Parathyroid adenoma (tissue), 2 donors: ENCODE measurements around the gene TOM1.

Source experiments
- H2AFZ ChIP-seq: fragments of 300-600 bp; sonication (generic); one replicate; pipeline ENCODE4 v1.7.0; 2017; ENCODE audit warnings: antibody characterized with exemption, mild to moderate bottlenecking
- H3K27ac ChIP-seq: fragments of 300-600 bp; sonication (generic); one replicate; pipeline ENCODE4 v1.7.0; 2017
- H3K27me3 ChIP-seq: fragments of 300-600 bp; sonication (generic); one replicate; pipeline ENCODE4 v1.7.0; 2017; ENCODE audit warnings: low read length; ENCODE audit not compliant: control insufficient read depth, insufficient read depth
- H3K36me3 ChIP-seq: fragments of 300-600 bp; sonication (generic); one replicate; pipeline ENCODE4 v1.7.0; 2017; ENCODE audit warnings: low read length; ENCODE audit not compliant: control insufficient read depth, insufficient read depth
- H3K4me1 ChIP-seq: fragments of 300-600 bp; sonication (generic); one replicate; pipeline ENCODE4 v1.7.0; 2017; ENCODE audit warnings: control low read depth
- H3K4me2 ChIP-seq: fragments of 300-600 bp; sonication (generic); one replicate; pipeline ENCODE4 v1.7.0; 2017; ENCODE audit warnings: low read length
- H3K4me3 ChIP-seq: fragments of 300-600 bp; sonication (generic); one replicate; pipeline ENCODE4 v1.7.0; 2017; ENCODE audit warnings: low read depth, low read length
- H3K79me2 ChIP-seq: fragments of 300-600 bp; sonication (generic); one replicate; pipeline ENCODE4 v1.7.0; 2017; ENCODE audit warnings: control low read depth
- H3K9ac ChIP-seq: fragments of 300-600 bp; sonication (generic); one replicate; pipeline ENCODE4 v1.7.0; 2017; ENCODE audit warnings: mild to moderate bottlenecking
- H3K9me3 ChIP-seq: fragments of 300-600 bp; sonication (generic); one replicate; pipeline ENCODE4 v1.7.0; 2017; ENCODE audit warnings: low read length; ENCODE audit not compliant: control insufficient read depth
- CTCF ChIP-seq: fragments of 300-600 bp; sonication (generic); IDR thresholded peaks from one replicate; pipeline ENCODE4 v1.7.0; 2017; ENCODE audit warnings: antibody characterized with exemption, mild to moderate bottlenecking
- donor health status: primary hyperparathyroidism.

TOM1 gene

GRCh38 chr22:35257321-35258190 lies 42.1 kb upstream of the TOM1 start, which contains the start of gene HMGXB4:
Gene HMGXB4 (plus strand): TSS chr22:35257493. CDS start chr22:35262391, 4,898 bp downstream.
- H3K27ac ChIP-seq = peak within 1 kb of the TSS; percentile 81
- no peaks in the 10 kb centered on the region for H3K9me3 ChIP-seq
- H3K4me3 ChIP-seq = peak within 1 kb of the TSS; percentile 83
- H3K4me1 ChIP-seq = no peaks in the 10 kb centered on the region
- no peaks in the 10 kb centered on the region for H3K27me3 ChIP-seq
- TF ChIP-seq CTCF = no peak
- H3K9ac ChIP-seq = no peak within 1 kb of the TSS
- H2AFZ ChIP-seq = peak within 1 kb of the TSS; percentile 95
- H3K79me2 ChIP-seq = no peaks in the 10 kb centered on the region
- H3K4me2 ChIP-seq = peak within 1 kb of the TSS; percentile 94
- H3K36me3 ChIP-seq = no peaks in the 10 kb centered on the region

- peak overlapping the region; percentile 75 for H2AFZ ChIP-seq
These were observed 41.3 kb upstream of the TOM1 start for GRCh38 chr22:35258191-35258988.

GRCh38 chr22:35264986-35265385 lies 34.7 kb upstream of the TOM1 start:
- no peak overlapping the region for H3K9ac ChIP-seq
- H2AFZ ChIP-seq = no peak overlapping the region
- no peaks in the 10 kb centered on the region for H3K27me3 ChIP-seq
- H3K4me1 ChIP-seq = no peaks in the 10 kb centered on the region
- H3K4me2 ChIP-seq = no peak overlapping the region
- no peak overlapping the region for H3K27ac ChIP-seq
- H3K4me3 ChIP-seq = no peak overlapping the region
- H3K9me3 ChIP-seq = no peaks in the 10 kb centered on the region
- no peaks in the 10 kb centered on the region for H3K36me3 ChIP-seq
- no peak for TF ChIP-seq CTCF
- H3K79me2 ChIP-seq = no peaks in the 10 kb centered on the region

More at GRCh38 chr22:35258191-35258988, 41.3 kb upstream of the TOM1 start:
- Histone ChIP-seq H3K36me3 (no peaks in the 10 kb centered on the region), H3K27ac (no peak overlapping the region), H3K4me3 (peak overlapping the region; percentile 83), H3K4me2 (peak overlapping the region; percentile 94), H3K79me2 (no peaks in the 10 kb centered on the region), H3K9me3 (no peaks in the 10 kb centered on the region), H3K27me3 (no peaks in the 10 kb centered on the region), H3K9ac (no peak overlapping the region), H3K4me1 (no peaks in the 10 kb centered on the region)
- no peak for TF ChIP-seq CTCF

GRCh38 chr22:35266277-35266676 lies 33.4 kb upstream of the TOM1 start:
- Histone ChIP-seq H3K79me2 (no peaks in the 10 kb centered on the region), H3K9me3 (no peaks in the 10 kb centered on the region), H3K9ac (no peak overlapping the region), H3K4me2 (no peak overlapping the region), H3K36me3 (no peaks in the 10 kb centered on the region), H3K4me1 (no peaks in the 10 kb centered on the region), H2AFZ (no peak overlapping the region), H3K27ac (no peak overlapping the region), H3K27me3 (no peaks in the 10 kb centered on the region), H3K4me3 (no peak overlapping the region)
- TF ChIP-seq CTCF = no peak
